Measurements from ENCODE around the gene PARK7. TPM values are rescaled to one million over a fixed set of nuclear protein-coding genes. Genes with fewer than 3 reads are reported as not detected.
"Not testable (repeated sequence)": the region's sequence is repeated elsewhere in the genome, so short reads cannot be mapped to it uniquely, and the experiment has no call there.

Gene PARK7
- total RNA-seq, 1 donor = 60.9 TPM

DNA sequence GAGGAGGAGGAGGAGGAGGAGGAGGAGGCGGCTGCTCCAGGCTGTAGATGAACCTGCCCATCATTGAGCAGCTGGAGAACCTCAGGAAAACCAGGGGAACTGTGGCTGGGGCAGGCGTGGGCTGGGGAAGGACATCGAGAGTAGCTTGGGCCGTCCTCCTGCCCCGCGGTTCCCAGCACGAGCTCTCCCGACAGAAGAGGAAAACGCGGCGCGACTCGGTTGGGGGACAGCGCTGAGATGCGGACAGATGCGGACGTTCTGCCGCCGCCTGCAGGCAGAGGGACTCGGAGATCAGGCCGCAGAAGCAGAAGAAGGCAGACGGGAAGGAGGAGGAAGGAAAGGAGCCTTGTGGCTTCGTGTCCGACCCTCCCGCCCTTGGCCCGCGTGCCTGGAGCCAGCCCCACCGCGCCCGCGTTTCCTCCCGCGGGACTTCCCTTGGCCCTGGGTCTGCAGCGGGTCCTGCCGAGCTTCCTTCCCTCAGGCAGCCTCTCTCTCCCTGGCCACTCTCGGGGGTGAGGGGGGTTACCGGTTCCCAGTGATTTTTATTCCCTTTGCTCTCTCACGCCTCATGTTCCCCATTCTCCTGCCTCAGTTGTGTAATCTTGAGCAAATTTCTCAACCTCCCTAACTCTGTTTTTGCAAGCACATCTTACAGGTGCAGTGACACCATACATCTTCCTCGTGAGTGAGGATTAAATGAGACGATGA, 19.1 kb upstream of the PARK7 start:
- peak in 2 of 3 donors; percentile 62 to 66 for DNase-seq (ENCODE audit: low read depth in 2 of 3, low spot score in 2 of 3)

DNA sequence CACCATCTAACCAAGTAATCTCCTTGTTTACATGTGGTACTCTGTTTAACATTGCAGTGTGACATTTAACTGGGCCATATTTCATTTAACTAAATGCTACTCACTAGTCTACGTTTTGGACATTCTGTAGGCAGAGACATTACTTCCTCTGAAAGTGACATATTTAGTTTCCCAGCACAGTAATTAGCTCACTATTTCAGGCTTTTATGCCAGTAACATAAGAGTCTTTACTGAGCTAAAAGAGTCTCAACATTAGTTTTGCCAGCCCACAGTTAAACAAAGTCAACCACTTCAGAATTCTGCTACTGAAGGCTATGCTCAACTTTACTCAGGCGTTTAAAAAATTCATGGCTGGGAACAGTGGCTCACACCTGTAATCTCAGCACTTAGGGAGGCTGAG, 18.3 kb upstream of the PARK7 start:
- DNase-seq (ENCODE audit: low read depth in 2 of 3, low spot score in 2 of 3) = no peak

- DNase-seq (ENCODE audit: low read depth in 2 of 3, low spot score in 2 of 3) = no peak
These were observed 12.6 kb upstream of the PARK7 start for GRCh38 chr1:7948960-7949359.

DNA sequence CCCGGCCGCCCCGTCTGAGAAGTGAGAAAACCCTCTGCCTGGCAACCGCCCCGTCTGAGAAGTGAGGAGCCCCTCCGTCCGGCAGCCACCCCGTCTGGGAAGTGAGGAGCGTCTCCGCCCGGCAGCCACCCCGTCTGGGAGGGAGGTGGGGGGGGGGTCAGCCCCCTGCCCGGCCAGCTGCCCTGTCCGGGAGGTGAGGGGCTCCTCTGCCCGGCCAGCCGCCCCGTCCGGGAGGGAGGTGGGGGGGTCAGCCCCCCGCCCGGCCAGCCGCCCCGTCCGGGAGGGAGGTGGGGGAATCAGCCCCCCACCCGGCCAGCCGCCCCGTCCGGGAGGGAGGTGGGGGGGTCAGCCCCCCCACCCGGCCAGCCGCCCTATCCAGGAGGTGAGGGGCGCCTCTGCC, 8.7 kb upstream of the PARK7 start:
- DNase-seq (ENCODE audit: low read depth in 2 of 3, low spot score in 2 of 3) = not testable (repeated sequence)

DNA sequence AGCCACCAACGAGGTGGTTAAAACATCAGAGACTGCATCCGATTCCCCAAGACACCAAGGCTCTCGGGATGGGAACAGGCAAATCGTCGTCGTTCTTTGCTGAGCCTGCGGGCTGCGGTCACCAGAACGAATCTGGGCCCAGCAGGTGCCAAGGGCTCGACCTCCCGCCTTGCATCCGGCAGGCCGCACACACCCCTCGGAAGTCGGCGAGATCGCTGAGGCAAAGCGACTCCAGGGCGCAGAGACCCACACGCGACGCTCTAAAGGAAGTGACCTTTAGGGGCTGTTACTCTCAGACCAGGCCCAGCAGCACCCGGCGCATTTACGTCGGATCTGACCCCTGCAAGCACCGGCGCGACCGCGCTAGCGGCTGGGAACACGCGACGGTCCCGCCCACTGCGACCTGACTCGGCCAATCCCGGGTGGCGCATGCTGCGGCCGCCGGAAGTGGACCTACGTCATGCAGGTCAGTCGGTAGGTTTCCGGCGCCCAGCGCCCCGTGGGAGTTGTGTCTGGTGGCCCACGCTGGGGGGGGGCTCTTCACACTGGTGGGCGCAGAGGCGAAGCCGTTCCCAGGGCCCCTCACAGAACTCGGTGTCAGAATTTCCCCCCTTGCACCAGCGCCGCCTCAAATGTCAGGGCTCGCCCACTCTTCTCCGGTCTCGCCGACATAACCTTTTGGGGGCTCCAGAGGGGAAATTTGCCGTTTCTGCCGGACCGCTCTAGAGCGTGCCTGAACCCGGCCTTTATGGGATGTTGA, 7.5 kb upstream of the PARK7 start:
- DNase-seq (ENCODE audit: low read depth in 2 of 3, low spot score in 2 of 3) = peak; percentile 44 to 81 (median 77)

- DNase-seq (ENCODE audit: low read depth in 2 of 3, low spot score in 2 of 3) = no peak
These were observed 6.8 kb upstream of the PARK7 start for GRCh38 chr1:7954683-7955082.

DNA sequence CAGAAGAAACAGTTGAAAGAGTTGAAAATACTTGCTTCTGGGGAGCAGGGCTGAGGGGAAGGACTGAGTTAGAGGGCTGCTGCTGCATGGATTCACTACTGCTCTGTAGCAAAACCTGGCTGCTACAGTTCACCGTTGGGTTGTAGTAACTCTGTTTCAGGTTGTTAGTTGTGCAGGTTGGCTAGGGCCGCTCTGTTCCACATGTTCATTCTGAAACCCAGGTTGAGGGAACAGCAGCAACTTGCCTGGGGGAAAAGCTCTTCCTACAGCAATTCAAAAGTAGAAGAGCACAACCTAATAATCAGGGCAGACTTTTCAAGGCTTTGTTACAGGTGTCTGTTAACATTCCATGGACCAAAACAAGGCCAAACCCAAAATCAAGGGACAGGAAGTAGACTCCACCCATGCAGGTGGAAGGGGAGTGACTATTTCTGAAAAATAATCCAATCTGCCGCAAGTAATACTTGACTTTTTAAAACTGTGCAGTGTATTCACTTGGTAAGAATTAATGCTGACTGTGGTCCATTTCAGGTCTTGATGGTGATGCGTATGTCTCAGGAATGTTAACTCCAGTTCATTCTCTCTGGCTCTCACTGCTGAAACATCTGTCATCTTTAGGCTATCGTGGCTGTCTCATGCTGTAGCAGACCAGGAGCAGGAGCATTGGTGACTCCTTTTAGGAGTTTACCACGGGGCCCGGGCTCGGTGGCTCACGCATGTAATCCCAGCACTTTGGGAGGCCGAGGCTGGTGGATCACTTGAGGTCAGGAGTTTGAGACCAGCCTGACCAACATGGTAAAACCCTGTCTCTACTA, 5.1 kb upstream of the PARK7 start:
- DNase-seq (ENCODE audit: low read depth in 2 of 3, low spot score in 2 of 3) = no peak

DNA sequence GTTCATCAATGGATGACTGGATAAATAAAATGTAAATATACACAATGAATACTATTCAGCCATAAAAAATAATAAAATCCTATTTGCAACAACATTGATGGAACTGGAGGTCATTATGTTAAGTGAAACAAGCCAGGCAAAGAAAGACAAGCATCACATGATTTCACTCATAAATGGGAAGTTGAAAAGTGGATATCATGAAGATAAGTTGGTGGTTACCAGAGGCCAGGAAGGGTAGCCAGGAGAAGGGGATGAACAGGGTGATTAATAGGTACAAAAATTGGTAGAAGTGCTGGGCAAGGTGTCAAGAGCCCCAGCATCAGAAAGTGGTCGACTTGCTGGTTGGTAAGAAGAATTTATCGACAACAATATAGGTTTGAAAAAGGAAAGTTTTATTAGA, 1.3 kb upstream of the PARK7 start:
- DNase-seq (ENCODE audit: low read depth in 2 of 3, low spot score in 2 of 3) = no peak

- DNase-seq (ENCODE audit: low read depth in 2 of 3, low spot score in 2 of 3) = no peak
These were observed 670 bp upstream of the PARK7 start for GRCh38 chr1:7960867-7961215.

GRCh38 chr1:7962014-7962335, 464 bp downstream of the PARK7 start:
- DNase-seq (ENCODE audit: low read depth in 2 of 3, low spot score in 2 of 3) = peak in 2 of 3 donors; percentile 59 to 61

- DNase-seq (ENCODE audit: low read depth in 2 of 3, low spot score in 2 of 3) = no peak
These were observed 1.3 kb downstream of the PARK7 start for GRCh38 chr1:7962636-7963377.

DNA sequence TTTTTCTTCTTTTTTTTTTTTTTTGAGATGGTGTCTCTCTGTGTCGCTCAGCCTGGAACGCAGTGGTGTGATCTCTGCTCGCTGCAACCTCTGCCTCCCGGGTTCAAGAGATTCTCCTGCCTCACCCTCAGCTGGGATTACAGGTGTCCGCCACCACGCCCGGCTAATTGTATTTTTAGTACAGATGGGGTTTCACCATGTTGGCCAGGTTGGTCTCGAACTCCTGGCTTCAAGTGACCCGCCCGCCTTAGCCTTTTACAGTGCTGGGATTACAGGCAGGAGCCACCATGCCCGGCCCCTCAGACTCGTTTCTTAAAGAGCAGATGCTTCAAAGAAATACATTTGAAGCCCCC, 1.8 kb downstream of the PARK7 start:
- not testable (repeated sequence) for DNase-seq (ENCODE audit: low read depth in 2 of 3, low spot score in 2 of 3)

DNA sequence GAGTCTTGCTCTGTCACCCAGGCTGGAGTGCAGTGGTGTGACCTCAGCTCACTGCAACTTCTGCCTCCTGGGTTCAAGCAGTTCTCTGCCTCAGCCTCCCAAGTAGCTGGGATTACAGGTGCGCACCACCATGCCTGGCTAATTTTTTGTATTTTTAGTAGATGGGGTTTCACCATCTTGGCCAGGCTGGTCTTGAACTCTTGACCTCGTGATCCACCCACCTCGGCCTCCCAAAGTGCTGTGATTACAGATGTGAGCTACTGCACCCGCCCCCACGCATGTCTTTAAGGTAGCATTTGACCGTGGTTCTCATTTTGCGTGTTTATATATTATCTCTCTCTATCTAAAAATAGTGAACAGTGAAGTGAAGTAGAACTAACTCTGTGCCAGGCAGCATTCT, 2.3 kb downstream of the PARK7 start:
- not testable (repeated sequence) for DNase-seq (ENCODE audit: low read depth in 2 of 3, low spot score in 2 of 3)

GRCh38 chr1:7964476-7964875, 3.0 kb downstream of the PARK7 start:
- no peak for DNase-seq (ENCODE audit: low read depth in 2 of 3, low spot score in 2 of 3)

DNA sequence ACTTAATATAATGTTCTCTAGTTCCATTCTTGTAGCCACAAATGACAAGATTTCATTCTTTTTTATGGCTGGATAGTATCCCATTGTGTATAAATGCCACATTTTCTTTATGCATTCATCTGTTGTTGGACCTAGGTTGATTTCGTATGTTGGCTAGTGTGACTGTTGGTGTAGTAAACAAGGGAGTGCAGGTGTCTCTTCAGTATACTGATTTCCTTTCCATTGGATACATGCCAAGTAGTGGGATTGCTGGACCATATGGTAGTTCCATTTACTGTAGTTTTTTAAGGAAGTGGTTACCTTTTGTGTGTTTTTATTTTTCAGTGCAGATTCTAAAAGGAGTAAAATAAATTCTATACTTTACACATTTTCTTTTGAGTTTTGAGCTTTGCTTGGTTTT, 5.7 kb downstream of the PARK7 start:
- DNase-seq (ENCODE audit: low read depth in 2 of 3, low spot score in 2 of 3) = no peak

GRCh38 chr1:7967651-7968050, 6.1 kb downstream of the PARK7 start:
- DNase-seq (ENCODE audit: low read depth in 2 of 3, low spot score in 2 of 3) = no peak

DNA sequence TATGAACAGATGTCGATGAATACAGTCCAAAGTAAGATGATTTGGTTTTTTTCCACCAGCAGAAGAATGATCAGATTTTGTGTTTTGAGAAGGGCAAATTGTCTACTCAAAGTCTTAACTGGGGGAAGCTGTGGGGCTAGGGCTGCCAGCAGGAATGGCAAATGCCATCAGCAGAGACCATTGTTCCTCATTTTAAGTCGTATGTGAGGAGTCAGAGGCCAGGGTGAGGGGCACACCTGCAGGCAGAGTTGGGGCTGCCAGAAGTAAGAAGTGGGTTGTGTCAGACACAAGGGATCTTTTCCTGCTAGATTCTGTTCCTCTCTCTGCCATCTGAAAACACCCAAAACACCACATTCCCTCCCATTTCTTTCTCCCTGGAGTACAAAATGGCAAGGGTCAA, 8.7 kb downstream of the PARK7 start:
- DNase-seq (ENCODE audit: low read depth in 2 of 3, low spot score in 2 of 3) = peak in 1 of 3 donors; percentile 31

DNA sequence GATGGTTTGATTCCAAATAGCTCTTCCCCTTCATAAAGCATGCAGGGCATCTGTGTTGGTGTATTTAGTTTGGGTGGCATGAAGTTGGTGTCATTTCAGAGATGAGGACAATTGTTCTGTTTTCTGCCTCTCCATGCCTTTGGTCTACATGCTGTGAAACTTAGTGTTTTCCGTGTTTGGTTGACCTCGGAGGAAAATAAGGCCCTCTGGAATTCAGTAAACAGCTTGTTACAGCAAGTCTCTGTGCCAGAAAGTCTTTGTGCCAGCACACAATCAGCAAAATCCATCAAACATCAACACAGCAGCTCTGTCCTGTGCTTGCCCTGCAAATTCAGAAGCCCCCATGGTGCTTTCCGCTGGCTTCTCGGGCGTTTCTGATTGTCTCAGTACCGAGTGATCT, 9.5 kb downstream of the PARK7 start:
- DNase-seq (ENCODE audit: low read depth in 2 of 3, low spot score in 2 of 3) = no peak

- no peak for DNase-seq (ENCODE audit: low read depth in 2 of 3, low spot score in 2 of 3)
These were observed 10.8 kb downstream of the PARK7 start for GRCh38 chr1:7972285-7972684.

- DNase-seq (ENCODE audit: low read depth in 2 of 3, low spot score in 2 of 3) = no peak
These were observed 11.6 kb downstream of the PARK7 start for GRCh38 chr1:7973086-7973485.

GRCh38 chr1:7975212-7975865, 13.8 kb downstream of the PARK7 start:
- peak in 2 of 3 donors; percentile 52 to 58 for DNase-seq (ENCODE audit: low read depth in 2 of 3, low spot score in 2 of 3)
